ENCODE measurements around the gene FOXP4.

GRCh38 chr6:41573276-41573675 is 27.1 kb downstream of the FOXP4 start:
- TF ChIP-seq CTCF (conservative IDR thresholded peaks at IDR 0.05 in 1 of 2, IDR thresholded peaks at IDR 0.05 in 1 of 2; ENCODE audit: low read depth in 1 of 2, low read length in 2 of 2) (no peak), EZH2 (IDR thresholded peaks at IDR 0.05; ENCODE audit: low read length, missing control alignments) (no peak)

Data from fibroblast of lung (primary cell).